ENCODE results near the gene ZBTB46. TPM values are rescaled to one million over a fixed set of nuclear protein-coding genes. Genes with fewer than 3 reads are reported as not detected.
A peak's percentile ranks its signal among the peaks of the same experiment; 100 is the strongest.

Gene ZBTB46
- total and polyA plus RNA-seq, 9 donors: 4.1 to 55.1 (median 34.7) TPM

- H3K36me3 ChIP-seq: no peaks in the 10 kb centered on the region
- peak in 1 of 5 donors; percentile 36 for DNase-seq
These were observed 126.9 kb downstream of the ZBTB46 start for GRCh38 chr20:63703976-63704748.

GRCh38 chr20:63703471-63703975 lies 127.5 kb downstream of the ZBTB46 start:
- TF ChIP-seq, protein P1, sequence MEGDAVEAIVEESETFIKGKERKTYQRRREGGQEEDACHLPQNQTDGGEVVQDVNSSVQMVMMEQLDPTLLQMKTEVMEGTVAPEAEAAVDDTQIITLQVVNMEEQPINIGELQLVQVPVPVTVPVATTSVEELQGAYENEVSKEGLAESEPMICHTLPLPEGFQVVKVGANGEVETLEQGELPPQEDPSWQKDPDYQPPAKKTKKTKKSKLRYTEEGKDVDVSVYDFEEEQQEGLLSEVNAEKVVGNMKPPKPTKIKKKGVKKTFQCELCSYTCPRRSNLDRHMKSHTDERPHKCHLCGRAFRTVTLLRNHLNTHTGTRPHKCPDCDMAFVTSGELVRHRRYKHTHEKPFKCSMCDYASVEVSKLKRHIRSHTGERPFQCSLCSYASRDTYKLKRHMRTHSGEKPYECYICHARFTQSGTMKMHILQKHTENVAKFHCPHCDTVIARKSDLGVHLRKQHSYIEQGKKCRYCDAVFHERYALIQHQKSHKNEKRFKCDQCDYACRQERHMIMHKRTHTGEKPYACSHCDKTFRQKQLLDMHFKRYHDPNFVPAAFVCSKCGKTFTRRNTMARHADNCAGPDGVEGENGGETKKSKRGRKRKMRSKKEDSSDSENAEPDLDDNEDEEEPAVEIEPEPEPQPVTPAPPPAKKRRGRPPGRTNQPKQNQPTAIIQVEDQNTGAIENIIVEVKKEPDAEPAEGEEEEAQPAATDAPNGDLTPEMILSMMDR (IDR thresholded peaks at IDR 0.05): no peak
- TF ChIP-seq POLR2A (IDR thresholded peaks at IDR 0.05): no peak
- no peak for TF ChIP-seq EP300 (IDR thresholded peaks at IDR 0.05)
- intact Hi-C loops (cut with DNase I): no loop called here
- DNase-seq: peak in 3 of 5 donors; percentile 21 to 39 (median 30)
- Histone ChIP-seq H3K27ac (no peak overlapping the region), H3K36me3 (no peaks in the 10 kb centered on the region), H3K9me3 (no peaks in the 10 kb centered on the region), H3K4me1 (ENCODE audit: insufficient read depth) (peaks cover 6% of the 10 kb centered on the region), H3K4me3 (no peak overlapping the region), H3K27me3 (no peaks in the 10 kb centered on the region)
- WGBS, 3 donors: 78 to 92% (median 85%) methylated on average over 8 to 15 of the region's 15 CpGs

More at GRCh38 chr20:63703976-63704748, 126.9 kb downstream of the ZBTB46 start:
- TF ChIP-seq POLR2A (IDR thresholded peaks at IDR 0.05) (no peak), EP300 (IDR thresholded peaks at IDR 0.05) (no peak)
- TF ChIP-seq, protein P1 (IDR thresholded peaks at IDR 0.05): no peak
- WGBS, 3 donors: 75 to 80% (median 80%) methylated on average over 4 to 11 of the region's 11 CpGs
- H3K27me3 ChIP-seq: no peaks in the 10 kb centered on the region
- H3K9me3 ChIP-seq: no peaks in the 10 kb centered on the region
- H3K4me3 ChIP-seq: no peak overlapping the region
- H3K27ac ChIP-seq: no peak overlapping the region
- intact Hi-C loops (cut with DNase I): no loop called here
- H3K4me1 ChIP-seq (ENCODE audit: insufficient read depth): peaks cover 8% of the 10 kb centered on the region

- Histone ChIP-seq H3K4me3 (no peak overlapping the region), H3K9me3 (no peaks in the 10 kb centered on the region), H3K27me3 (no peaks in the 10 kb centered on the region), H3K27ac (no peak overlapping the region), H3K4me1 (ENCODE audit: insufficient read depth) (peaks cover 4% of the 10 kb centered on the region), H3K36me3 (no peaks in the 10 kb centered on the region)
- 61 to 71% (median 62%) methylated on average over 12 to 13 of the region's 13 CpGs for WGBS, 3 donors
- intact Hi-C loops (cut with DNase I): no loop called here
- TF ChIP-seq POLR2A (IDR thresholded peaks at IDR 0.05) (no peak), EP300 (IDR thresholded peaks at IDR 0.05) (no peak)
- TF ChIP-seq, protein P1 (IDR thresholded peaks at IDR 0.05): no peak
- peak in 1 of 5 donors; percentile 42 for DNase-seq
These were observed 128.2 kb downstream of the ZBTB46 start for GRCh38 chr20:63702751-63703470.

DNA sequence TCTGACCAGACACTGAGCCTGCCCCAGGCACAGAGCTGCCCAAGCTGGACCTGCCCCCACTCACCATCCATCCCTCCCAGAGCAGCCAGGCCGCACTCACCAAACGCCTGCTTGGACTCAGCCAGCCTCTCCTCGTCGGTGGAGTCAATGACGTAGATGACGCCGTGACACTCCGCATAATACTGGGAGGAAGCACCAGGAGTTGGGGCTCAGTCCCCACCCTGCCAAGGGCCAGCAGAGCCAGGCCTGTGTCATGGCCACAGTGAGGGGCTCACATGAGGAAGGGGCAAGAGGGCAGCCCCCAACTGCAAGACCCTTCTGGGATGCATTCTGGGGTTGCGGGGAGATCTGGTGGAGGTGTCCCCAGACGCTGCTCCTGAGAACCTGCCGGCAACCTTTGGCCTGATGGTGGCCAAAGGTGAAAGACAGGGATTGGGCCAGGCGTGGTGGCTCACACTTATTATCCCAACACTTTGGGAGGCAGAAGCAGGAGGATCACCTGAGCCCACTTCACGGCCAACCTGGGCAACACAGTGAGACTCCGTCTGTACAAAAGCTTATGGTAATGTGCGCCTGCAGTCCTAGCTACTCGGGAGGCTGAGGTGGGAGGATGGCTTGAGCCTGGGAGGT lies 128.9 kb downstream of the ZBTB46 start:
- no peaks in the 10 kb centered on the region for H3K36me3 ChIP-seq
- no peak overlapping the region for H3K4me3 ChIP-seq
- no peaks in the 10 kb centered on the region for H3K9me3 ChIP-seq
- H3K4me1 ChIP-seq (ENCODE audit: insufficient read depth): peaks cover 4% of the 10 kb centered on the region
- 88 to 90% (median 89%) methylated on average over 16 of the region's 16 CpGs for WGBS, 3 donors
- TF ChIP-seq EP300 (IDR thresholded peaks at IDR 0.05): no peak
- TF ChIP-seq, protein P1 (IDR thresholded peaks at IDR 0.05): no peak
- TF ChIP-seq POLR2A (IDR thresholded peaks at IDR 0.05): no peak
- peak in 2 of 5 donors; percentile 20 to 36 for DNase-seq
- H3K27ac ChIP-seq: no peak overlapping the region
- intact Hi-C loops (cut with DNase I): no loop called here
- H3K27me3 ChIP-seq: no peaks in the 10 kb centered on the region
